ENCODE data around the gene SLC12A4.
A peak's percentile ranks its signal among the peaks of the same experiment; 100 is the strongest.

Gene SLC12A4

DNA sequence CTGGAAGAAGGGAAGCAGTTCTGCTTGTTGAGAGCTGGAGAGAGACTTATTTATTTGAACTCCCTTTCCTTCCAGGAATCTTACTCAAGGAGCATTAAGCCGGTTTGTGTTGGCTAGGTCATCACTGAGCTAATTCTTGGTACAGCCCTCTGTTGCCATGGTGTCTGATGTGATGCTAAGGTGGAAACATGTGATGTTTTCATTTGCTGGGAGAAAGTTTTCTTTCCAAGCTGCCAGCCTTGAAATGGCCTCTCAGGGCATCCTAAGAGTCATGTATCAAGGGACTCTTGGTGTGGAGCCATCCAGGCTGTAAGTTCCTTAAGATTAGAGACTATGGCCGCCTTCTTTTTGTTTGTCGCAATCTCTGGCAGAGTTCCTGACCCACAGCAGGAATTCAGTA is 71.2 kb downstream of the SLC12A4 start:
- Histone ChIP-seq H3K27ac (peak overlapping the region; percentile 81 to 85), H3K4me3 (no peak overlapping the region)
- TF ChIP-seq, protein P1, sequence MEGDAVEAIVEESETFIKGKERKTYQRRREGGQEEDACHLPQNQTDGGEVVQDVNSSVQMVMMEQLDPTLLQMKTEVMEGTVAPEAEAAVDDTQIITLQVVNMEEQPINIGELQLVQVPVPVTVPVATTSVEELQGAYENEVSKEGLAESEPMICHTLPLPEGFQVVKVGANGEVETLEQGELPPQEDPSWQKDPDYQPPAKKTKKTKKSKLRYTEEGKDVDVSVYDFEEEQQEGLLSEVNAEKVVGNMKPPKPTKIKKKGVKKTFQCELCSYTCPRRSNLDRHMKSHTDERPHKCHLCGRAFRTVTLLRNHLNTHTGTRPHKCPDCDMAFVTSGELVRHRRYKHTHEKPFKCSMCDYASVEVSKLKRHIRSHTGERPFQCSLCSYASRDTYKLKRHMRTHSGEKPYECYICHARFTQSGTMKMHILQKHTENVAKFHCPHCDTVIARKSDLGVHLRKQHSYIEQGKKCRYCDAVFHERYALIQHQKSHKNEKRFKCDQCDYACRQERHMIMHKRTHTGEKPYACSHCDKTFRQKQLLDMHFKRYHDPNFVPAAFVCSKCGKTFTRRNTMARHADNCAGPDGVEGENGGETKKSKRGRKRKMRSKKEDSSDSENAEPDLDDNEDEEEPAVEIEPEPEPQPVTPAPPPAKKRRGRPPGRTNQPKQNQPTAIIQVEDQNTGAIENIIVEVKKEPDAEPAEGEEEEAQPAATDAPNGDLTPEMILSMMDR (IDR thresholded peaks at IDR 0.05), result no peak
- DNase-seq (ENCODE audit: low spot score), result peak; percentile 88

DNA sequence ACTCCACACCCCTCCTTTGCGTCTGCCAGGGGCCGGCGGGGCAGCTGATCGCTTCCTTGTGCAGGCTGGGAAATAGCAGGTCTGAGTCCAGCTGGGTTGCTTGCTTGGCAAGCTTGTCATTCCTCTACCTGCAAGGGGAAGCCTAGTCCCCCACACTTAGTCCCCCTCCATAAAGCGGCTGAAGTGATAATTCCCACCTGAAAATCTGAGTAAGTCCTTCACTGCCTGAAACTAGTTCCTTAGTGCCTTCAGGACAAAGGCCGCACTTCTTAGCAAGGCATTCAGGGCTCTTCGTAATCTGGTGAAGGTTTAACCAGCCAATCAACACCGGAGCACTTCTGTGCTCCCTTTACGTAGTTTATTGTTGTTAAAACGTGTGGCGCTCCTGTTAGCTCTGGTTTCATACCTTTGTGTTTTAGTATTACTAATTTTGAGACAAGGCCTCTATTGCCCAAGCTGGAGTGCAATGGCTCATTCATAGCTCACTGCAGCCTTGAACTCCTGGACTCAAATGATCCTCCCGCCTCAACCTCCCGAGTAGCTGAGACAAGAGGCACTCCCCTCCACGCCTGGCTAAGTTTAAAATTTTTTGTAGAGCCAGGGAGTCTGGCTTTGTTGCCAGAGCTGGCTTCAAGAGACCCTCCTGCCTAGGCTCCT is 74.6 kb downstream of the SLC12A4 start:
- no peak for DNase-seq (ENCODE audit: low spot score)

More for the DNA sequence above, 74.6 kb downstream of the SLC12A4 start:
- Histone ChIP-seq H3K4me3 (peak overlapping the region; percentile 88), H3K27ac (peak overlapping the region; percentile 86 to 95)
- TF ChIP-seq, protein P1 (IDR thresholded peaks at IDR 0.05), result no peak
